HG03064 (cell line): ENCODE results near the gene CRYAA.
"Not testable (repeated sequence)": the region's sequence is repeated elsewhere in the genome, so short reads cannot be mapped to it uniquely, and the experiment has no call there.

ENCODE experiments used
- ATAC-seq: cut with Tn5 transposase; IDR thresholded peaks from one replicate; pipeline ENCODE4 v1.9.1; 2021; ENCODE audit warnings: low read depth; ENCODE audit not compliant: unreplicated experiment

Gene CRYAA

GRCh38 chr21:43176621-43177020 is 7.8 kb downstream of the CRYAA start:
- ATAC-seq: not testable (repeated sequence)

- not testable (repeated sequence) for ATAC-seq
These were observed 8.5 kb downstream of the CRYAA start for GRCh38 chr21:43177043-43177906.

- ATAC-seq: not testable (repeated sequence)
These were observed 9.5 kb downstream of the CRYAA start for GRCh38 chr21:43178175-43178826.

GRCh38 chr21:43181033-43181432 is 12.2 kb downstream of the CRYAA start:
- not testable (repeated sequence) for ATAC-seq

GRCh38 chr21:43187268-43187667 is 18.5 kb downstream of the CRYAA start:
- ATAC-seq: not testable (repeated sequence)

GRCh38 chr21:43187715-43188114 is 18.9 kb downstream of the CRYAA start:
- ATAC-seq: no peak

GRCh38 chr21:43188181-43188580 is 19.4 kb downstream of the CRYAA start:
- ATAC-seq: no peak

- ATAC-seq: no peak
These were observed 19.9 kb downstream of the CRYAA start for GRCh38 chr21:43188592-43189210.

- ATAC-seq: no peak
These were observed 21.1 kb downstream of the CRYAA start for GRCh38 chr21:43189936-43190335.

GRCh38 chr21:43190544-43190943 is 21.7 kb downstream of the CRYAA start:
- ATAC-seq: no peak

- no peak for ATAC-seq
These were observed 22.1 kb downstream of the CRYAA start for GRCh38 chr21:43190951-43191350.

- ATAC-seq: no peak
These were observed 22.7 kb downstream of the CRYAA start for GRCh38 chr21:43191521-43191920.

- no peak for ATAC-seq
These were observed 23.2 kb downstream of the CRYAA start for GRCh38 chr21:43191971-43192370.

GRCh38 chr21:43192501-43193081 is 23.8 kb downstream of the CRYAA start:
- no peak for ATAC-seq

GRCh38 chr21:43193088-43193650 is 24.4 kb downstream of the CRYAA start:
- ATAC-seq: no peak

GRCh38 chr21:43193651-43194302 is 25.0 kb downstream of the CRYAA start:
- no peak for ATAC-seq

- ATAC-seq: no peak
These were observed 25.7 kb downstream of the CRYAA start for GRCh38 chr21:43194303-43195120.

GRCh38 chr21:43195121-43196021 is 26.6 kb downstream of the CRYAA start:
- no peak for ATAC-seq
